Measurements from ENCODE around the gene HADH.
A peak's percentile ranks its signal among the peaks of the same experiment; 100 is the strongest.
"Not testable (repeated sequence)": the region's sequence is repeated elsewhere in the genome, so short reads cannot be mapped to it uniquely, and the experiment has no call there.

Gene HADH

DNA sequence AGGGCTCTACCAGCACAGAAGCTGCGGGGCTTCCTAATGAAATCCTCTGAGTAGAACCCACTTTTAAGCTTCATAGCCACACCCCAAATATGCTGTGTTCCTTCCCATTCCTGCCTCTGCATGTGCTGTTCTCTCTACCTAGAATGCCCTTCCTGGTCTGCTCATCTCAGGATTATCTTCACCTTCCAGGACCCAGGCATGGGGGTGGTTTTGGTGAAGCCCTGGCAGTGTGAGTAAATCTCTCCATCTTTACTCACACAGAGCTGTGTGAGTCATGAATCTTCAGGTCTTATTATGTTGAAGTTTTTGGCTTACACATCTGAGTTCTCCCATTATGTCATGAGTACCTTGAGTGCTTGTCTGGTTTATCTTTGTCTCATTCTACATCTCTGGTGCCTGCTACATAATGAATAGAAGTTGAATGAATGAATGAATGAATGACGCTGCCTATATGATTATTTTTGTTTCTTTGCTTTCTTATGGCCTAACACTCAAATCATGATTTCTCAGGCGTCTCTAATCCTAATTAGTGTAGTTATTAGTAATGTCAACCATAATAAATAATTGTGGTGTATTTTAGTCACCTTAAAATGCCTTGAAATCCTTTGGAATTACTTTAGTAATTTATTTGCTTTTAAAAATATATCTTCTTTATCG lies 41.9 kb downstream of the HADH start:
- no peak for DNase-seq (ENCODE audit: low spot score)

DNA sequence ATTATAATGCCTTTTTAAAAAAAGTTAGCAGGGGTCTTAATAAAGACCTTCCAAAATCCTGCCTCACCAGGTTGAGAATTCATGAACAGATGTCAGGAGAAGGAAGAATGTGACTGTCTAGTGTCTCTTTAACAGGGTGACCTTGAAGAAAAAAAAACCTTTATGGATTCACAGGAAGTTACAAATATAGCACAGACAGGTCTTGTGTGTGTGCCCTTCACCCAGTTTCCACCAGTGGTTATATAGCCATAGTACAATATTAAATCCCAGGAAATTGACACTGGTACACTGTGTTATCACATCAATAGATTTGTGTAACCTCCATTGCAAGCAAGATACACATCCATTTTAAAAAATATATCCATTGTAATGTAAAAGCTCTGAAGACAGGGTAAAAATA lies 43.7 kb downstream of the HADH start:
- DNase-seq (ENCODE audit: low spot score): no peak

DNA sequence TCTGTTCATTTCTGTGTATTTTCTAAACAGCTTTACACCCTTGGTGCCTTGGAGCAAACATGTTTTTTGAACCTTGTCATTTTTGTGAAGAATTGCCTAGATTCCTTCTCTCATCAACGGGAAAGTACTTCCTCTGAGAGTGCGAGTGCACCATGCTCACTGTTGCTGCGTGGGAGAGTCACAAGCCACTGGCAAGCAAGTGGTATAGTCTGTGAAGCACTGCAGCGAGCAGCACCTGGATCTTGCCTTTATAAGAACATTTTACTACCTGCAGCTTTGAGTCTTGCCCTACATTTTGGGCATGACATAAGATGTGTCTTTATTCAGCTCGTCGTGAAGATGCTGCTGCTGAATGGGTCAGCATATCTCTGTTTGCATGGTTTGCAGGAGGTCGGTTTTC lies 44.9 kb downstream of the HADH start:
- DNase-seq (ENCODE audit: low spot score): no peak

DNA sequence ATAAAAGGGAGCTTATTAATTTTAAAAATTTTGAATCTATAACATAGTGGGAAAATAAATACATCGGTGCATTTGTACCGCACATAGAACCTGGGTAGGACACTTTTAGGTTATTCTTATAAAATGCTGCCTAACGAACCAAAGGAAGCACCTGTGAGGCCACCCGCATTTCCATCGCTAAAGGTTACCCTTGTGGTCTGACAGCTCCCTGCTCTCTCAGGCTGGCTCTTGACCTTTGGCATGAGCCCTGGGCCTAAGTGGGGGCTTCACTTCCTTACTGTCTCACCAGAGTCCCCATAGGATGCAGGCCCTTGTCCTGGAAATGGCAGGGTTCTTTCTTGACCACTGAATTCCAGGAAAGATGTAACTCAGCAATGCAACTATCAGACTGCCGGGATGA lies 46.0 kb downstream of the HADH start:
- DNase-seq (ENCODE audit: low spot score): no peak

DNA sequence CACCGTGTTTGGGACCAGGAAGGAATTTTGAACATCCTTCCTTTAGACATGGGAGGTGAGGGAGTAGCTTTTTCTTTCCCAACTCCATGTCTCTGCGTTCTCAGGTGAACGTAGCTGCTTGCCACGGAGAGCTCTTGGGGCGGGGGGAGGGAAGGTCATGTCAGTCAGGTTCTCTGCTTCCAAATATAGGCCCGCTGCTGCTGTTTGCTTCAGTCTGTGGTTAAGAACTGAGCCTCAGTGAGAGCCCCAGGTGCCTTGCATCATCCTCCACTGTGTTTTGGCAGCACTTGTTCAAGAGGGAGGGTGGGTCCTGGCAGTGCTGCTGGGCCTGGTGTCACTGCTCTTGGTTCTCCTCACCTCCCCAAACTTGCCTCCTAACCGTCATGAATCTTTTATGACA lies 46.5 kb downstream of the HADH start:
- DNase-seq (ENCODE audit: low spot score): no peak

DNA sequence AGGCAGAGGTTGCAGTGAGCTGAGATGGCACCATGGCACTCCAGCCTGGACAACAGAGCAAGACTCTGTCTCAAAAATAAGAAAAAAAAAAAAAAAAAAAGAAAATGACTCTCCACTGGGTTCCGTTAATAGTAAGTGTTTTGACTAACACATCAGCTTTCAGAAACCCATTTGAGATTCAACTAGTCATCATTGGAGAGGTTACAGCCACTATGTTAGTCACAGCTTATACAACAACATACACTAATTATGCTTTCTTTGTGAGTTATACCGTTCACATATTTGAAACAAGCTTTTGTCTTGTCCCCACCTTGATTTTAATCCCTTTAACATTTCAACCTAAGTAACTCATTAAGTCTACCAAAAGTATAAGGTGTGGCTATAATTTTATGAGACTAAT lies 48.2 kb downstream of the HADH start:
- no peak for DNase-seq (ENCODE audit: low spot score)

DNA sequence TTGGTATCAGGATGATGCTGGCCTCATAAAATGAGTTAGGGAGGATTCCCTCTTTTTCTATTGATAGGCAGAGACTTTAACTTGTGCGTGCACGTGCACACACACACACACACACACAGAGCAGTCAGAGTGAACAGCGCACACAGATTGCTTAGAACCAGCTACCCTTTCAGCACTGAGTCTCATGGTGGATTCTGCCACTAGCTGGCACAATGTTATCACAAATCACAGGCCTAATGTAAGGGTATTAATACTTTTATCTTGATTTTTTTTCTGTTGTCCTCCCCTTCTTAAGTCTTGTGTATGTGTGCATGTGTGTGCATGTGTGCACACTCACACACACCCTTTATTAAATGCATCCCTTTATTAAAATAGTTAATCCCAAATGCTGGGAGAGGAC lies 53.2 kb downstream of the HADH start:
- no peak for DNase-seq (ENCODE audit: low spot score)

DNA sequence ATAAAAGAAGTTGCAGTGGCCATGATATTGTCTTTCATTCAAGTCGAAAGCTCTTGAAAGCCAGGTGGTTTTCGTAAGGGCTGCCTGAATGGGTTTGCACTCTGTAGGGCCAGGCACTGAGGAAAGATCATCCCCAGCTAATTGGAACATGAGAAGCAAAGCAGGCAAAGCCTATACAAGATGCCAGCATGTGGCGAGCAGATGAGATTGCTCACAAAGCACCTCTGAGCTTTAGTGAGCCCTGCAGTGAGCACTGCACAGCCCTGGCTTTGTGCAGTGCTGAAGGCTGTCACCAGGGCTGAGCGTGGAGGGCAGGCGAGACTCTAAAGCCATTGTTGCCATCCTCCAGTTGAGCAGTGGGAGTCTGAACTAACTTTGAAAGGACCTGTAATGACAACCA lies 53.8 kb downstream of the HADH start:
- no peak for DNase-seq (ENCODE audit: low spot score)

DNA sequence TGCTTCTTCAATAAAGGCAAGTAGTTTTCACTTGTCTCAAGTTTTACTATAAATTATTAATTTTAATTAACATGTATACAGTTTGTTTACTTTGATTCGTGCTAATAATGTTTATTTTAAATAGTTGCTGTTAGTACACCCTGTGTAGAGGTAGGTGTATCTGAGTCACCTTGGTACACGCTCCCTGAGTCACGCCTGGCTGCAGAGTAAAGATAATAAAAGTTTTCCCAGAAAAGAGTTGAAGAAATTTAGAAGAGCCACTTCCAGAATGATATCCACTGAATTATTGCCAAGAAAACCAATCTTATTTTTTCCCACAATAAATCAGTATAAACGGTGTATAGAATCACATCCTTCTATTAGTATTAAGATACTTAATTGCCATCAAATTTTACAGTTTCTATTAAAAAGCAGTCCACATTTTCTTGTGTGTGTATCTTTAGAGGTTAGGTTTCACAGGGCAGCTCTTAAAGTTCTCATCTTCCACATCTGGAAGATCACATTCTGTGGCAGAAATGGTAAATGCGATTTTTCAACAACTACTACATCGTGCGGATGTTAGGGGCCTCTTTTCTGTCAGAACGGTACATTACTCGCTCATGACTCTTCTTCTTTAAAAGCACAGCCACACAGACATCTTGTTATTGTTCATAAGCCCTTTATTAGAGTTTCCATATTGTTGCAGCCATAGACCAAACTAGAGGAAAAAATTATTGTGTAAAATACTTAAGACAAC lies 55.4 kb downstream of the HADH start:
- no peak for DNase-seq (ENCODE audit: low spot score)

DNA sequence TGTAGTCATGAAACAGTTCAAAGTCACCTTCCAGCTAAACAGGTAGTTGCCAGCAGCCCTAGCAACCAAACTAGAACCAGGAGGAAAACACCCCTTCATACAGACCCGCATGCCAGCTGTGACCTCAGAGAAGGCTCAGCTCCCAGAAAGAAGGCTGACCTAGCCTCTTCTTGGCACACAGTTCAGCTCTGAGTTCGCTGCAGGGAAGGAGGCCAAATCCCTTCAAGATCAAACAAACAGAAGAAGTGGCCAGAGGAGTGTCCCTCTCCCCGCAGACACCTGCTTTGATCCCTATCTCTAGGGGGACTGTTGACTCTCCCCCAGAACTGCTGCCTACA lies 56.0 kb downstream of the HADH start:
- DNase-seq (ENCODE audit: low spot score): peak; percentile 45

DNA sequence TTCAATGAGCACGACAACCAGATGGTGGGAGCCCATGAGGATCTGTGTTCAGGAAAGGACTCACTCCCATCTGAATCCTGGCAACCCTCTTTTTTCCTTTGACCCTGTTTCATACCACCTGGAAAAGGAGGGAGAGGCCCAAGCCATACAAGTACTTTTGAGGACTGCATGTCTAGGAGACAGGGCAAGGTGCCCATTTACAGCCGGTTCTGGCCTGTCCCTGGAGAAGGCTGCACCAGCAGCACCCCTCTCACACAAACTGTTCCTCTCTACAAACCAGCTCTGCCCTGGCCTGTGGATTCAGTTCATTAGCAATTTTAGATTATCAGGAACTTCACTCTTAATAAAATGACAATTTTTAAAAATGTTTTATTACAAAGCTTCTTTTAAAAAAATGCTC lies 57.5 kb downstream of the HADH start:
- DNase-seq (ENCODE audit: low spot score): no peak

DNA sequence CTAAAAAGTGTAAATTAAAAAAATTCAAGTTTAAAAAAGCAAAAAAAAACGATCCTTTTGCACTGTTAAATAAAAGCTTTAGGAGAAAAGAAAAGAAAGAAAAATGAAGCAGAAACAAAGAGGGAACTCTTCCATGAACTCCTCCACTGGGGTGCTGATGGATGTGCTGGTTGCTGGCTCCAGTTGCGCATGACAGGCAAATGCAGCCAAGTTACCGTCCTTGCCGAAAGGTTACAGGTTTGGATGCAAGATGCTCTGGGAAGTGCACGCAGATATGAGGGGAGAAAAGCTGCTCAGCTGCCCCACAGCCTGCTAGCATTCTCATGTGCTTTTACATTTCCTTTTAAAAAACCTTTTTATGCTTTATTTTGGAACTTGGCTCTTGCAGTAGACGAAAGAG lies 58.5 kb downstream of the HADH start:
- DNase-seq (ENCODE audit: low spot score): no peak

DNA sequence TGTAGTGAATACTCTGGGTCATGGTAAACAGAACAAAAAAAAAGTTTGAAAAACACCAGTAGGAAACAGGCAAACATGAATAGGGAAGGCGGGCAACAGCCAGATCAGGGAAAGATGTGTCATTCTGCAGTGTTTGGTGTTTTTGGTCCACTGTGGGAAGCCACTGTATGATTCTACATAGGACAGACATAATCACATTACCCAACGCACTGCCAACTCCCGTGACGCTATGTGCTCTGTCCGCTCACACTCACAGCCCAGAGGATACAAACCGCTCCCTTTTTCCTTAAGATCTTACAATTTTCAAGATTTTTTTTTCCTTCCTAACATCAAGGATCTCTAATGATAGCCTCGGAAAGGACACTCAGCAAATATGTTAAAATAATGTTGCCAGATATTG lies 59.3 kb downstream of the HADH start:
- DNase-seq (ENCODE audit: low spot score): no peak

DNA sequence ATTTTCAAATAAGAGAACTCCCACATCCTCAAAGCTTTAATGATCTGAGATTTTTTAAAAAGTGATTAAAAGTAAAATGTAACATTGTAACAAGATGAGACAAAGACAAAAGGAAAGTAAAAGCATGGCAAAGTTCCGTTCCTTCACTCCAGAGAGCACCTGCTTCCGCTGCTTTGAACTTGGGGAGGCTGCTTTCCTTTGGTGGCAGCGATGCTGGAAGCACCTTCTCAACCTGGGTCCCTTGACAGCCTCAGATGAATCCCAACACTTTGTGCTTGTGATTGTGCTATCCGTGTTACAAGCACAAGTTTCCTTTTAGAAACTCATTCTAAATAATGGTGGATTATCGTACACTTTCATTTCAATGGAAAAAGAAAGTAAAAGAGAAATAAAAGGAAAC lies 59.7 kb downstream of the HADH start:
- no peak for DNase-seq (ENCODE audit: low spot score)

DNA sequence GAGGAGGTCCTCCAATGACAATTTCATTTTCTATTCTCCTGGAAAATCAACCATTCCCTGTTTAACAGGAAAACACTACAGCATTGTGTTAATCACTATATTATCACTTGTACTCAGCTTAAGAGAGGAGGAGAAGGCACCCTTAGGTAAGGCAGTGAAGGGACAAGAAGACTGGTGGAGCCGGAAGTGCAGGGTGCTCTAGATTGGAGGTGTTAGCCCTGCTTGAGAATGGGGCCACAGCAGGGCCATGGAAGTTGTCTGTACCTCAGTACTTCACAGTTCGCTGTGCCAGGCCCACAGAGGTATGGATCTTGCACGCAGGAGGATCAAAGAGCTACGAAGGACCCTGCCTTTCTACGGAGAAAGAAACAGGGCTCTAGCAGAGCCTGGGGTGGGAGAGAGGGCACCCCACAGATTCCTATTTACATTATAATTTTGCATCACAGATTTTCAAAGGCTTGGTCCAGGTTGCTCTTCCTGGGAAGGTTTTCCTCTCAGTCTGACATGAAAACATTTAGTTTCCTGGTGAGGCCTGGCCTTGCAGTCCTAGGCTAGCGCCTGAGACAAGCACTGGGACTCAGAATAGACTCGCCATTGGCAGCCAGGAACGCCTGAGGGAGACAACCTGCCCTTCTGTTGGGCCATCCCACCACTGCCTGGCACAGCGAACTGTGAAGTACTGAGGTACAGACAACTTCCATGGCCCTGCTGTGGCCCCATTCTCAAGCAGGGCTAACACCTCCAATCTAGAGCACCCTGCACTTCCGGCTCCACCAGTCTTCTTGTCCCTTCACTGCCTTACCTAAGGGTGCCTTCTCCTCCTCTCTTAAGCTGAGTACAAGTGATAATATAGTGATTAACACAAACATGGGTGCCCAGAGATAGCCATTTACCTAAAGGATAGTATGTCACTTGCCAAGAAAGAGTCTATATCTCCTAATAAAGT lies 60.8 kb downstream of the HADH start:
- not testable (repeated sequence) for DNase-seq (ENCODE audit: low spot score)

DNA sequence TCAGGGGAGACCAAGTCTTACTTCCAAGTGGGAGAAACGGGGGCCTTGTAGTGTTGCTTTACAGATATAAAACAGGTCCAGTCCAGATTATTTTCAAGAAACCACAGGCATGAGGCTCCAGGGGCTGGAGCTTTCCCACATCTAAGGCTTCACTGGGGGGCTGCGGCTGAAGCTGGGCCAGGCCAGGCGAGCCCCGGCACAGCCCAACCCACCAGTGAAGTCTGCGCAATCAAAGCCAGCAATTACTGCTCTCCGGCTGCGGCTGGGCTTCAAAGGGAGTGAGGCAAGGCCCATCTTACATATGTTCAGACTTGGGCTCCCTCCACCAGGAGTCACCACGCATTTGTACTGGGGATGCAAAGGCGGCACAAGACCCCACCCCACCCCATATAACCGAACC lies 61.7 kb downstream of the HADH start:
- DNase-seq (ENCODE audit: low spot score): no peak

DNA sequence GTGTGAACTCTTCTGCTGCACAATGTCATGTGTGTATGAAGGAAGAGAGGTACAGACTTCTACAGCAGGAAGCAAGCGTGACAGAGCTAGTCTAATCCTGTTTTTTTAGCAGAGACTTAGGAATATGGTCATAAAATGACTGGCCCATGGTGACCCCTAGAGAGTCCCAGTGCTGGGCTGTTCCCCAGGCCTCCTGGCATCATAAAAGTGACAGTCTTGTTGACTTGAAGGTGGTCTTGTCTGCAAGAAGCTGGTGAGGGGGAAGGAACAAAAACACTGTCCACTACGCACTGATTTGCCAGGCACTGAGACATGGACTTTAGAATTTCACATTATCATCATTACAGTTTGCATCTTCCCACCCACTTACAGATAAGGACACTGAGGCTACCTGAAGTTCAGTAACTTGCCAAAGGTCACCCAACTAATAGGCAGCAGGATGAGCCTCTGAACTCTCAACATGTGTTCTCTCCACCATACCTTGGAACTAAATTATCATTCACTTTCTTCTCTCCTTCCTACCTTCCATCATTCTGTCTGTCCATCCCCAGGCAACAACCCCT lies 63.0 kb downstream of the HADH start:
- DNase-seq (ENCODE audit: low spot score): no peak

DNA sequence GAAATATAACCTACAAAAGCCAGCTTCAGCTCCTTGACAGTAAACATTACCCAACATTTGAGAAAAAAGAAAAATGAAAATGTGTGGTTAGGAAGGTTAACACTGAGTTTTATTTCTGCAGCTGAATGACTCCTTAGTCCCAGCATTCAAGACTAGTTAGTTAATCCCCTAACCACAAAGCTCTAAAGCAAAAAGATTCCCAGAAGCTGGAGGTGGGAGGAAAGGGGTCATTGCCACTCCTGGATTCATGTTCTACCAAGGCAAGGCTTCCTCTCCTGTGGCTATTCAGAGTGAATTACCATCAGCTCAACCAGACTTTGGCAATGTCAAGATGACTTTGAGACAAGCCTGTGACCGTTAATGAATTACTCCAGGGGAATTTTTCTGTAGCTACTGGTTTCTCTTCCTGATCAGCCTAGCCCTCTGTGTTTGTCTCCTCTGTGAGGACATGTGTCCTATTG lies 63.6 kb downstream of the HADH start:
- DNase-seq (ENCODE audit: low spot score): no peak

DNA sequence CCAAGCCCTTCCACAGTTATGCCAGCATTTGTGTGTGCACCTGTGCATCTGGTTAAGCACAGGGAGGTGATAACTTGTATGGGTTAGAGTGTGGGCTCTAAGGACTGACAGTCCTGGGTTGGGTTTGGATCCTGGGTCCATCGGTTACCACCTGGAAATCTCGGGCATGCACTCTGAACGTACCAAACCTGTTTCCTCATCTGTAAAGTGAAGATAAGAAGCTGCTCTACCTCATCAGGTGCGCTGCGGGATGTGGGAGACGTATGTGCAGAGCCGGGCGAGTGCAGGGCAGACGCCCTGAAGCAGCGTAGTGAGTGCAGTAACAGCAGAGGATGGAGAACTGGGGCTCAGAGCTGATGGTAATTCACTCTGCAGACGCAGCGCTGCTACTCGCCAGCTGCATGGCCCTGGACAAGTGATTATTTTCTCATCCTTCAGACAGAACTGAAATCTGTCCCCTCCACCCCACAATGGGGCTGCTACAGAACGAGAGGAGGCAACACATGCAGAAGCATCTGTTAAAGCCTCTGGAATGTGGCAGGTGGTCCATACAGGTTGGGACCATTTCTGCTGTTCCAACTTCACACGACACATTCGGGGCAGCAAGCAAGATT lies 64.4 kb downstream of the HADH start:
- no peak for DNase-seq (ENCODE audit: low spot score)

DNA sequence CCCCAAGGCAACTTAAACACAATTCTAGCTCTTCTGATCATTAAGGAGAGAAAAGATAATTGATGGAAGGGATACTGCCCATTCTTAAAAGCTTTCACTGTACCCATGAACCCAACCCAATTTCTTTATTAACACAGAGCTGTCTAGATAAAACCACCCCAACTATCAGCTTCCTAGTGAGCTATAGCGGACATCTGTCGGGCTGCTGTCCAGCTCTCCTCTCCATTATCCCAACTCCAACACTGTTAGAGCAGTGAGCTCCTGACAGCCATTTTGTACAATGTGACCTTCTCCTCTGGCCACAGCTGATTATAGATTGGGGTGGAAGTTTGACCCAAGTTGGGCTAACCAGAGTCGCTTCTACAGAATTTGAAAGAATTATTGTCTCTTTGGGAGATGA lies 66.1 kb downstream of the HADH start:
- DNase-seq (ENCODE audit: low spot score): no peak

DNA sequence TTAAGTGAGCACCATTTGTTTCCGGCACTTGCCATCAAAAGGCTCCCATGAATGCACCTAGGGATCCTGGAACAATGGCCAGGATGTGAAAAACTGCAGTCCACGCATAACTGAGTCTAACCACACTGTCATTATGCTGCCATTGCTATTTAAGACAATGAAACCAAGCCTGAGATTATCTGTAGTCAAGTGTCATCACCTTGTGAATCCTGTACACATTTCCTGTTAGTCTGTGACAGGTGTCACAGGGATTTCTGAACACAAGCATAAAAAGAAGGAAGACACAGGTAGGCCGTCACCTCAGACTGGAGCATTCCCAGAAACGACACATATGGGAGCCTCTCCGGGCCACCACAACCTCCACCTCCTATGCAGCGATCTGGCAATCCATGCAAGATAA lies 66.7 kb downstream of the HADH start:
- no peak for DNase-seq (ENCODE audit: low spot score)

Data from AG20443 (cell line).